ENCODE data around the gene POLR3H.

DNA sequence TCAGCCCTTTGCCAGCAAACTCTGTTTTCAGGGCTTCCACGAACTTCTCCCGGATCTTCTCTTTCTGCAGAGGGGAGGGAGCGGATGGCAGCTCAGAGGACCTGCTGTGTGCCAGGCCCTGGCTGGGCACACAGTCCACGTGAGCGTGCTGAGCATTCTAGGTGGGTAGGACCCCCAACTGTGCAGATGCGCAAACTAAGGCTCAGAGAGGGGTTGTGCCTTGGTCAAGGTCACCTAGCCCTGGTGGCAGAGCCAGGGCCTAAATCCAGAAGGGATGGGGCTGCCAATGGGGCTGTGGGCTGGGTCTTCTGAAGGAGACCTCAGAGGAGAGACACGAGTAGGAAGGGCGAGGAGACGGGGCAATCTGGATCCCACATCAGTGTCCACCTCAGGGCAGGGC is 34.5 kb upstream of the POLR3H start:
- TF ChIP-seq POLR2AphosphoS5 (IDR thresholded peaks at IDR 0.05), result no peak
- TF ChIP-seq, protein P1, sequence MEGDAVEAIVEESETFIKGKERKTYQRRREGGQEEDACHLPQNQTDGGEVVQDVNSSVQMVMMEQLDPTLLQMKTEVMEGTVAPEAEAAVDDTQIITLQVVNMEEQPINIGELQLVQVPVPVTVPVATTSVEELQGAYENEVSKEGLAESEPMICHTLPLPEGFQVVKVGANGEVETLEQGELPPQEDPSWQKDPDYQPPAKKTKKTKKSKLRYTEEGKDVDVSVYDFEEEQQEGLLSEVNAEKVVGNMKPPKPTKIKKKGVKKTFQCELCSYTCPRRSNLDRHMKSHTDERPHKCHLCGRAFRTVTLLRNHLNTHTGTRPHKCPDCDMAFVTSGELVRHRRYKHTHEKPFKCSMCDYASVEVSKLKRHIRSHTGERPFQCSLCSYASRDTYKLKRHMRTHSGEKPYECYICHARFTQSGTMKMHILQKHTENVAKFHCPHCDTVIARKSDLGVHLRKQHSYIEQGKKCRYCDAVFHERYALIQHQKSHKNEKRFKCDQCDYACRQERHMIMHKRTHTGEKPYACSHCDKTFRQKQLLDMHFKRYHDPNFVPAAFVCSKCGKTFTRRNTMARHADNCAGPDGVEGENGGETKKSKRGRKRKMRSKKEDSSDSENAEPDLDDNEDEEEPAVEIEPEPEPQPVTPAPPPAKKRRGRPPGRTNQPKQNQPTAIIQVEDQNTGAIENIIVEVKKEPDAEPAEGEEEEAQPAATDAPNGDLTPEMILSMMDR (IDR thresholded peaks at IDR 0.05), result no peak
